Astrocyte of the hippocampus (primary cell): Measurements from ENCODE around the gene PHF14.
"Not testable (repeated sequence)": the region's sequence is repeated elsewhere in the genome, so short reads cannot be mapped to it uniquely, and the experiment has no call there.

ENCODE experiments used
- DNase-seq: peaks from one replicate; pipeline ENCODE4 v3.0.0; 2011; ENCODE audit warnings: low read depth, low spot score

The PHF14 gene

GRCh38 chr7:10973942-10974911, 555 bp downstream of the PHF14 start:
- peak; percentile 63 for DNase-seq

GRCh38 chr7:10977113-10977512, 3.4 kb downstream of the PHF14 start:
- DNase-seq, result no peak

GRCh38 chr7:10981317-10981716, 7.6 kb downstream of the PHF14 start:
- DNase-seq, result no peak

- DNase-seq, result not testable (repeated sequence)
Observed at GRCh38 chr7:10990748-10991147, 17.1 kb downstream of the PHF14 start.

- not testable (repeated sequence) for DNase-seq
Observed at GRCh38 chr7:10995482-10996166, 22.0 kb downstream of the PHF14 start.

- DNase-seq, result peak; percentile 2
Observed at GRCh38 chr7:10998996-10999757, 25.5 kb downstream of the PHF14 start.

- DNase-seq, result no peak
Observed at GRCh38 chr7:11005202-11005601, 31.5 kb downstream of the PHF14 start.

- DNase-seq, result no peak
Observed at GRCh38 chr7:11006291-11006690, 32.6 kb downstream of the PHF14 start.

- no peak for DNase-seq
Observed at GRCh38 chr7:11009631-11010030, 36.0 kb downstream of the PHF14 start.

- DNase-seq, result no peak
Observed at GRCh38 chr7:11021468-11021867, 47.8 kb downstream of the PHF14 start.

GRCh38 chr7:11026452-11027359, 53.0 kb downstream of the PHF14 start:
- no peak for DNase-seq

- no peak for DNase-seq
Observed at GRCh38 chr7:11035661-11036060, 62.0 kb downstream of the PHF14 start.

GRCh38 chr7:11039974-11040373, 66.3 kb downstream of the PHF14 start:
- no peak for DNase-seq

GRCh38 chr7:11054033-11054432, 80.4 kb downstream of the PHF14 start:
- DNase-seq, result no peak

GRCh38 chr7:11060893-11061292, 87.2 kb downstream of the PHF14 start:
- no peak for DNase-seq

- no peak for DNase-seq
Observed at GRCh38 chr7:11062110-11062509, 88.4 kb downstream of the PHF14 start.

GRCh38 chr7:11069591-11069990, 95.9 kb downstream of the PHF14 start:
- DNase-seq, result no peak

- DNase-seq, result peak; percentile 12
Observed at GRCh38 chr7:11077816-11078215, 104.1 kb downstream of the PHF14 start.

- DNase-seq, result no peak
Observed at GRCh38 chr7:11078247-11078834, 104.7 kb downstream of the PHF14 start.

GRCh38 chr7:11079907-11080306, 106.2 kb downstream of the PHF14 start:
- DNase-seq, result no peak

GRCh38 chr7:11082121-11082520, 108.4 kb downstream of the PHF14 start:
- no peak for DNase-seq
